HepG2 (cell line): ENCODE measurements around the gene OARD1. TPM values are rescaled to one million over a fixed set of nuclear protein-coding genes. Genes with fewer than 3 reads are reported as not detected.

Experiments
- ATAC-seq: fragments of 200-7000 bp; cut with Tn5 transposase; 3 replicates; pipeline ENCODE4 v1.9.1; 2020; ENCODE audit warnings: mild to moderate bottlenecking, moderate library complexity
- Bru-seq: library from RNA; stranded (reverse); fragments of 400-500 nt; gene quantifications from one replicate; lab custom pipeline; 2021; lab: Mats Ljungman, UMichigan
- BruChase-seq, 2 experiments: library from RNA; stranded (reverse); fragments of 400-500 nt; gene quantifications; one replicate each; lab custom pipeline; 2021; lab: Mats Ljungman, UMichigan
- BruUV-seq: library from RNA; stranded (reverse); fragments of 400-500 nt; replicated peaks from 2 replicates; lab custom pipeline; 2021; lab: Mats Ljungman, UMichigan
- CTCF ChIA-PET: fragments of 300-600 bp; formaldehyde crosslinking; extraction: SDS; loops from one replicate; lab custom pipeline; 2021; ENCODE audit warnings: low total read pairs, inconsistent platforms, low intra/inter-chr PET ratio; lab: Yijun Ruan, JAX
- POLR2A ChIA-PET: fragments of 350-600 bp; sonication (Branson Sonifier 250); formaldehyde crosslinking; loops from one replicate; lab custom pipeline; 2020; ENCODE audit warnings: antibody characterized with exemption, inconsistent platforms; lab: Yijun Ruan, JAX
- DNase-seq: peaks from one replicate; pipeline ENCODE4 v3.0.0-alpha.2; 2015; ENCODE audit warnings: low spot score
- FAIRE-seq: peaks from 3 replicates; lab custom pipeline; 2011; peaks lifted over from hg19 to GRCh38; lab: Jason Lieb, UNC
- H2AFZ ChIP-seq: one replicate; pipeline ENCODE4 v1.6.1; 2011; ENCODE audit warnings: low read length, inconsistent platforms
- H3K27ac ChIP-seq: fragments of 300-600 bp; 3 replicates; pipeline ENCODE4 v1.8.0; 2011; ENCODE audit warnings: mixed run types, mild to moderate bottlenecking, mixed read lengths, low read length, inconsistent platforms; ENCODE audit not compliant: insufficient read depth; ENCODE audit errors: extremely low read length
- H3K27me3 ChIP-seq, 2 experiments: fragments of 200-600 bp in 1 of 2; 2 replicates in 1 of 2; 3 replicates in 1 of 2; pipeline versions ENCODE4 v1.6.0 to v1.8.0; 2011; ENCODE audit warnings: low read length in 2 of 2, mild to moderate bottlenecking in 2 of 2, moderate library complexity in 2 of 2, inconsistent platforms in 1 of 2; ENCODE audit not compliant: insufficient read depth in 2 of 2, control insufficient read depth in 1 of 2
- H3K36me3 ChIP-seq, 2 experiments: fragments of 200-600 bp in 1 of 2; replicated peaks in 1 of 2; 2 replicates in 1 of 2; 3 replicates in 1 of 2; pipeline versions ENCODE4 v1.5.1 to v1.8.0; 2011; ENCODE audit warnings: low read length in 2 of 2, inconsistent platforms in 1 of 2; ENCODE audit not compliant: insufficient read depth in 2 of 2, control insufficient read depth in 1 of 2
- H3K4me1 ChIP-seq: 2 replicates; pipeline ENCODE4 v1.5.1; 2012; ENCODE audit warnings: low read length, inconsistent platforms; ENCODE audit not compliant: insufficient read depth
- H3K4me2 ChIP-seq: 2 replicates; pipeline ENCODE4 v1.6.0; 2011; ENCODE audit warnings: low read depth, low read length, inconsistent platforms
- H3K4me3 ChIP-seq, 3 experiments: fragments of 200-600 bp in 1 of 3; sonication (generic), shearing (Covaris generic) in 1 of 3; replicated peaks in 1 of 3; 2 replicates each; pipeline ENCODE4 v1.5.1; 2011 to 2016; ENCODE audit warnings: low read length in 3 of 3, inconsistent platforms in 2 of 3, low read depth in 2 of 3, mild to moderate bottlenecking in 2 of 3, control low read depth in 1 of 3, mixed read lengths in 1 of 3; ENCODE audit not compliant: insufficient read depth in 1 of 3
- H3K79me2 ChIP-seq: one replicate; pipeline ENCODE4 v1.6.1; 2011; ENCODE audit warnings: low read length, inconsistent platforms; ENCODE audit not compliant: insufficient read depth
- H3K9ac ChIP-seq: 2 replicates; pipeline ENCODE4 v1.6.0; 2011; ENCODE audit warnings: mild to moderate bottlenecking, low read depth, low read length, inconsistent platforms; ENCODE audit not compliant: insufficient read depth
- H3K9me3 ChIP-seq: 2 replicates; pipeline ENCODE4 v1.5.1; 2012; ENCODE audit warnings: mild to moderate bottlenecking, low read length
- H4K20me1 ChIP-seq: 2 replicates; pipeline ENCODE4 v1.6.0; 2011; ENCODE audit warnings: inconsistent platforms, mild to moderate bottlenecking, low read length, moderate library complexity; ENCODE audit not compliant: insufficient read depth
- FOXK2 ChIP-seq: fragments of 450-650 bp; IDR thresholded peaks from 2 replicates; pipeline ENCODE4 v1.6.1; 2016
- IRF2 ChIP-seq: IDR thresholded peaks from 2 replicates; pipeline ENCODE4 v1.6.1; 2018; ENCODE audit warnings: missing genetic modification reagents, missing compliant biosample characterization
- IRF9 ChIP-seq: sonication (generic); formaldehyde crosslinking; IDR thresholded peaks from 2 replicates; pipeline ENCODE4 v1.8.0; 2022; ENCODE audit warnings: missing genetic modification reagents, mild to moderate bottlenecking, borderline replicate concordance
- IRX3 ChIP-seq: sonication (generic); formaldehyde crosslinking; IDR thresholded peaks from 2 replicates; pipeline ENCODE4 v1.8.1; 2023; ENCODE audit warnings: mild to moderate bottlenecking, low read depth, missing genetic modification reagents, borderline replicate concordance
- JUNB ChIP-seq: sonication (generic); formaldehyde crosslinking; IDR thresholded peaks from 2 replicates; pipeline ENCODE4 v1.8.0; 2022; ENCODE audit warnings: missing genetic modification reagents, mild to moderate bottlenecking, borderline replicate concordance
- RARG ChIP-seq: sonication (generic); formaldehyde crosslinking; IDR thresholded peaks from 2 replicates; pipeline ENCODE4 v1.4.0; 2020; ENCODE audit warnings: low read depth, mild to moderate bottlenecking, missing genetic modification reagents
- ZFP90 ChIP-seq: sonication (generic); formaldehyde crosslinking; IDR thresholded peaks from 2 replicates; pipeline ENCODE4 v1.8.0; 2022; ENCODE audit warnings: missing genetic modification reagents, mild to moderate bottlenecking, inconsistent platforms, borderline replicate concordance
- ZIK1 ChIP-seq: sonication (generic); formaldehyde crosslinking; IDR thresholded peaks from 2 replicates; pipeline ENCODE4 v1.5.0; 2020; ENCODE audit warnings: mild to moderate bottlenecking, low read depth, missing genetic modification reagents, borderline replicate concordance
- ZNF484 ChIP-seq: sonication (generic); formaldehyde crosslinking; IDR thresholded peaks from 2 replicates; pipeline ENCODE4 v1.5.1; 2020; ENCODE audit warnings: mild to moderate bottlenecking, low read depth, missing genetic modification reagents, borderline replicate concordance
- WGBS: methylation state at CpG from one replicate; pipeline ENCODE4 v1.1.6; 2017; ENCODE audit warnings: low lambda C conversion rate; 5-methylcytosine and 5-hydroxymethylcytosine counted together
- in situ Hi-C: cut with HindIII; loops from 2 replicates; pipeline ENCODE4 v1.10.0; 2017; ENCODE audit warnings: low pct_unique_long_range_greater_than_20kb; ENCODE audit not compliant: extremely low pct_ligation_motif_present
- intact Hi-C: fragments of 100-400 bp; cut with micrococcal nuclease; formaldehyde crosslinking; loops from one replicate; pipeline ENCODE4 v1.10.0; 2022; ENCODE audit not compliant: unreplicated experiment
- long read RNA-seq, 2 experiments: library from RNA in 1 of 2; library from polyadenylated mRNA in 1 of 2; stranded (forward) in 1 of 2; unstranded in 1 of 2; transcript quantifications; one replicate each; pipeline ENCODE4 v2.0.0, GENCODE V29; 2019 to 2022
- polyA minus RNA-seq, 3 experiments: library from RNA; depleted of rRNA, polyadenylated mRNA; stranded (reverse); fragments of >200 nt; gene quantifications; 2 replicates each; pipeline ENCODE4 v1.2.3, GENCODE V29; 2011; ENCODE audit warnings: low replicate concordance in 1 of 3
- polyA plus RNA-seq, 8 experiments: library from polyadenylated mRNA; depleted of rRNA in 3 of 8; stranded (reverse) in 7 of 8; unstranded in 1 of 8; fragments of >200 nt; fragmentation: Illumina TruSeq in 4 of 8; extraction: Trizol in 4 of 8; gene quantifications; 2 replicates each; pipeline versions ENCODE4 v1.2.1 to v1.2.3, GENCODE V29; 2011 to 2016; ENCODE audit warnings: low read depth in 4 of 8, missing spikeins in 1 of 8, mixed read lengths in 1 of 8; ENCODE audit not compliant: insufficient read depth in 1 of 8
- total RNA-seq, 5 experiments: library from RNA; depleted of rRNA; stranded (reverse); fragments of >200 nt; fragmentation: Illumina TruSeq; extraction: Trizol; gene quantifications; 2 replicates each; pipeline ENCODE4 v1.2.3, GENCODE V29; 2016; ENCODE audit warnings: low read depth in 1 of 5
- TF ChIP-seq, protein P1 (sequence below): fragments of 450-650 bp; IDR thresholded peaks from 2 replicates; pipeline ENCODE4 v1.6.1; 2017; ENCODE audit warnings: mild to moderate bottlenecking

The OARD1 gene, protein sequence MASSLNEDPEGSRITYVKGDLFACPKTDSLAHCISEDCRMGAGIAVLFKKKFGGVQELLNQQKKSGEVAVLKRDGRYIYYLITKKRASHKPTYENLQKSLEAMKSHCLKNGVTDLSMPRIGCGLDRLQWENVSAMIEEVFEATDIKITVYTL
- total RNA-seq (2016; rRNA removed; fragmentation: Illumina TruSeq; extraction: Trizol): 49.0 and 60.4 TPM in 2 replicates
- 27.4 and 28.2 TPM in 2 replicates for total RNA-seq (2016; cell fraction: cytosol; rRNA removed; fragmentation: Illumina TruSeq; extraction: Trizol; ENCODE audit: low read depth)
- total RNA-seq (2016; cell fraction: insoluble cytoplasmic fraction; rRNA removed; fragmentation: Illumina TruSeq; extraction: Trizol): 49.5 and 55.0 TPM in 2 replicates
- 39.5 and 41.0 TPM in 2 replicates for total RNA-seq (2016; cell fraction: membrane; rRNA removed; fragmentation: Illumina TruSeq; extraction: Trizol)
- total RNA-seq (2016; cell fraction: nucleus; rRNA removed; fragmentation: Illumina TruSeq; extraction: Trizol): 50.8 and 56.3 TPM in 2 replicates
- polyA plus RNA-seq (2011; rRNA removed): 14.0 and 18.4 TPM in 2 replicates
- polyA plus RNA-seq (2011; cell fraction: cytosol; rRNA removed): 8.9 and 11.4 TPM in 2 replicates
- 21.1 TPM in 2 replicates for polyA plus RNA-seq (2011; cell fraction: nucleus; rRNA removed)
- 29.6 and 43.1 TPM in 2 replicates for polyA plus RNA-seq (2012)
- polyA plus RNA-seq (2016; cell fraction: cytosol; fragmentation: Illumina TruSeq; extraction: Trizol; ENCODE audit: low read depth): 32.3 and 41.1 TPM in 2 replicates
- 75.4 and 76.2 TPM in 2 replicates for polyA plus RNA-seq (2016; cell fraction: insoluble cytoplasmic fraction; fragmentation: Illumina TruSeq; extraction: Trizol; ENCODE audit: low read depth)
- polyA plus RNA-seq (2016; cell fraction: membrane; fragmentation: Illumina TruSeq; extraction: Trizol; ENCODE audit: low read depth): 40.8 and 42.5 TPM in 2 replicates
- 45.0 and 50.9 TPM in 2 replicates for polyA plus RNA-seq (2016; cell fraction: nucleus; fragmentation: Illumina TruSeq; extraction: Trizol; ENCODE audit: insufficient read depth, low read depth)
- 5.5 and 10.5 TPM in 2 replicates for polyA minus RNA-seq (2011; rRNA and poly(A)+ RNA removed; ENCODE audit: low replicate concordance)
- polyA minus RNA-seq (2011; cell fraction: cytosol; rRNA and poly(A)+ RNA removed): 4.2 and 5.0 TPM in 2 replicates
- 52.7 and 65.8 TPM in 2 replicates for polyA minus RNA-seq (2011; cell fraction: nucleus; rRNA and poly(A)+ RNA removed)
- Bru-seq, nascent RNA: percentile 77 among the genes with signal in this experiment
- percentile 64 among the genes with signal in this experiment for BruChase-seq, experiment 1, labeled RNA remaining after a 6-hour chase
- percentile 65 among the genes with signal in this experiment for BruChase-seq, experiment 2, labeled RNA remaining after a 2-hour chase
- long read RNA-seq, experiment 1, transcript OARD1-210 (6 exons, 3,330 nt): minor isoform, 5 of 27 reads
- long read RNA-seq, experiment 1, transcript OARD1-203 (6 exons, 1,515 nt): minor isoform, 5 of 27 reads
- long read RNA-seq, experiment 1, transcript OARD1-202 (6 exons, 1,337 nt): major isoform, 11 of 27 reads
- long read RNA-seq, experiment 1, partial matches to known transcripts: 2 of 27 reads
- long read RNA-seq, experiment 1, other reads (novel, unspliced or antisense): 1 of 27 reads
- long read RNA-seq, experiment 2, transcript OARD1-207 (5 exons, 819 nt): minor isoform, 6 of 81 reads
- long read RNA-seq, experiment 2, transcript OARD1-202 (6 exons, 1,337 nt): major isoform, 23 of 81 reads
- long read RNA-seq, experiment 2, transcript OARD1-210 (6 exons, 3,330 nt): minor isoform, 19 of 81 reads
- long read RNA-seq, experiment 2, transcript OARD1-203 (6 exons, 1,515 nt): minor isoform, 6 of 81 reads
- long read RNA-seq, experiment 2, partial matches to known transcripts: 9 of 81 reads
- long read RNA-seq, experiment 2, other reads (novel, unspliced or antisense): 13 of 81 reads

DNA sequence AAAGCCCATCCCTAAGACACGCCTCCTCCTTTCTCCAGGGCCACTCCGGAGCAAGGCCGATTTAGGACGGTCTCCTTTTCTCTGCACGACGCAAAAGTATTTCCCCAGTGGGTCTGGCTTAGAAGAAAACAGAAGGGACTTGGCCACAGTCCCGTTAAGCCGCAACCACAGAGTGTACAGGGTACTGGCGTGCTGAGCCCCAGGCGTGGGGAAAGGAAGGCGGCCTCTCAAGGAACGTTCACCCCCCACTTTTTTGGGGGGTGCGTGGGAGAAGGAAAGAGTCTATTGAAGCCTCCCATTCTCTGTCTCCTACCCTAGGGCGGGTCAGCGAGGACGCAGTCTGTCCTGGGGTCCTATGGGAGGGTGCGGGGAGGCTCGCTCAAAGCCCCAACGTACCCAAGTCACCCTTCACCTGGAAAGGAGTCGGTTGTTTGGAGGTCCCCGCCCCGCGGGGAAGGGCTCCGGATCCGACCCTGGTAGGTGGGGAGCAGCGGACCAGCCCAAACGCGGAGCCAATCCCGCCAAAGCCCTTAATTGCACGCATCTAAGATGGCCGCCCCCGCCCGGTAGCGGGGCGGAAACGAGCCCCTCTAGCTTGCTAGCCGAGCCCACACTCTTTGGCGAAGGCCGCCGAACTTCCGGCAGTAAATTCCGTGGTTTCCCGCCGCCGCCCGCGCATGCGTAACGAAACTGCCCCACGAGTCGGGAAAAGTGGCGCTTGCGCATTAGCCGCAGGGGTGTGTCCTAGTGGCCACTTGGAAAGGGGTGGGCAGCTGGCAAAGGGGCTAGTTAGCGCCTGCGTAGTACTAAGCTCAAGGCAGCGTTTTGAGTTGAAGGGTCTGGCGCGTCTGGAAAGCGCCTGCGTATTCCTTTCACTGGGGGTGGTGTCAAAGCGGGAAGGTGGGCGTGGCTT, at the start of gene OARD1:
Gene OARD1 (minus strand): TSS at position 434 of the 913 bp plus-strand sequence. CDS start 722 bp downstream, outside the sequence.
- no peaks in the 10 kb centered on the region for H3K9me3 ChIP-seq
- peak within 1 kb of the TSS; percentile 99 for H3K9ac ChIP-seq
- peak within 1 kb of the TSS; percentile 93 for H3K4me2 ChIP-seq
- DNase-seq: peak; percentile 99
- in situ Hi-C loops: loop anchor here (5.0 kb wide), 1 partner anchor 75 kb away; no protein-coding TSS in a partner anchor
- peak; percentile 83 for FAIRE-seq
- WGBS: 2% methylated on average over 39 of the region's 63 CpGs
- H4K20me1 ChIP-seq: peaks cover 17% of the 10 kb centered on the region
- POLR2A ChIA-PET: interaction anchor here (0.6 to 3.0 kb wide), 24 partner anchors 9 to 1492 kb away, joined by 3 to 46 read pairs (median 4); partner anchors contain the start of genes TSPO2, UBR2 and UNC5CL
- TSS peak; percentile 55 for BruUV-seq
- H3K27me3 ChIP-seq: no peaks in the 10 kb centered on the region; a peak in 2 of 5 replicates
- CTCF ChIA-PET: no interaction called here
- H3K79me2 ChIP-seq: peaks cover 44% of the 10 kb centered on the region
- H3K4me3 ChIP-seq: peak within 1 kb of the TSS; percentile 97 to 100 (median 98)
- ATAC-seq: peak; percentile 83
- H3K27ac ChIP-seq: peak within 1 kb of the TSS; percentile 97
- intact Hi-C loops: loop anchor here (2.0 kb wide), 2 partner anchors 113 to 173 kb away; no protein-coding TSS in a partner anchor
- H2AFZ ChIP-seq: no peak within 1 kb of the TSS
- H3K36me3 ChIP-seq: peaks cover 0 to 21% of the 10 kb centered on the region in 2 experiments; a peak in 3 of 5 replicates
- peaks cover 45% of the 10 kb centered on the region for H3K4me1 ChIP-seq
- TF ChIP-seq, protein P1, sequence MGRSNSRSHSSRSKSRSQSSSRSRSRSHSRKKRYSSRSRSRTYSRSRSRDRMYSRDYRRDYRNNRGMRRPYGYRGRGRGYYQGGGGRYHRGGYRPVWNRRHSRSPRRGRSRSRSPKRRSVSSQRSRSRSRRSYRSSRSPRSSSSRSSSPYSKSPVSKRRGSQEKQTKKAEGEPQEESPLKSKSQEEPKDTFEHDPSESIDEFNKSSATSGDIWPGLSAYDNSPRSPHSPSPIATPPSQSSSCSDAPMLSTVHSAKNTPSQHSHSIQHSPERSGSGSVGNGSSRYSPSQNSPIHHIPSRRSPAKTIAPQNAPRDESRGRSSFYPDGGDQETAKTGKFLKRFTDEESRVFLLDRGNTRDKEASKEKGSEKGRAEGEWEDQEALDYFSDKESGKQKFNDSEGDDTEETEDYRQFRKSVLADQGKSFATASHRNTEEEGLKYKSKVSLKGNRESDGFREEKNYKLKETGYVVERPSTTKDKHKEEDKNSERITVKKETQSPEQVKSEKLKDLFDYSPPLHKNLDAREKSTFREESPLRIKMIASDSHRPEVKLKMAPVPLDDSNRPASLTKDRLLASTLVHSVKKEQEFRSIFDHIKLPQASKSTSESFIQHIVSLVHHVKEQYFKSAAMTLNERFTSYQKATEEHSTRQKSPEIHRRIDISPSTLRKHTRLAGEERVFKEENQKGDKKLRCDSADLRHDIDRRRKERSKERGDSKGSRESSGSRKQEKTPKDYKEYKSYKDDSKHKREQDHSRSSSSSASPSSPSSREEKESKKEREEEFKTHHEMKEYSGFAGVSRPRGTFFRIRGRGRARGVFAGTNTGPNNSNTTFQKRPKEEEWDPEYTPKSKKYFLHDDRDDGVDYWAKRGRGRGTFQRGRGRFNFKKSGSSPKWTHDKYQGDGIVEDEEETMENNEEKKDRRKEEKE: no peak
- TF ChIP-seq ZFP90 (CRISPR knock-in tag) (peak; percentile 93), IRF9 (CRISPR knock-in tag) (peak; percentile 93; the same call in 1 of the 2 replicates), IRX3 (no peak), JUNB (CRISPR knock-in tag) (no peak), RARG (no peak), ZNF484 (CRISPR knock-in tag) (no peak), FOXK2 (peak; percentile 46; the same call in 1 of the 2 replicates), IRF2 (peak; percentile 36), ZIK1 (CRISPR knock-in tag) (peak; percentile 10; the same call in 1 of the 2 replicates)
